GM19452 (cell line): ENCODE measurements around the gene BCAS4.
"Not testable (repeated sequence)": the region's sequence is repeated elsewhere in the genome, so short reads cannot be mapped to it uniquely, and the experiment has no call there.

ENCODE experiments used
- ATAC-seq: cut with Tn5 transposase; IDR thresholded peaks from one replicate; pipeline ENCODE4 v1.9.1; 2021; ENCODE audit not compliant: unreplicated experiment

Gene BCAS4, protein sequence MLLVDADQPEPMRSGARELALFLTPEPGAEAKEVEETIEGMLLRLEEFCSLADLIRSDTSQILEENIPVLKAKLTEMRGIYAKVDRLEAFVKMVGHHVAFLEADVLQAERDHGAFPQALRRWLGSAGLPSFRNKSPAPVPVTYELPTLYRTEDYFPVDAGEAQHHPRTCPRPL

DNA sequence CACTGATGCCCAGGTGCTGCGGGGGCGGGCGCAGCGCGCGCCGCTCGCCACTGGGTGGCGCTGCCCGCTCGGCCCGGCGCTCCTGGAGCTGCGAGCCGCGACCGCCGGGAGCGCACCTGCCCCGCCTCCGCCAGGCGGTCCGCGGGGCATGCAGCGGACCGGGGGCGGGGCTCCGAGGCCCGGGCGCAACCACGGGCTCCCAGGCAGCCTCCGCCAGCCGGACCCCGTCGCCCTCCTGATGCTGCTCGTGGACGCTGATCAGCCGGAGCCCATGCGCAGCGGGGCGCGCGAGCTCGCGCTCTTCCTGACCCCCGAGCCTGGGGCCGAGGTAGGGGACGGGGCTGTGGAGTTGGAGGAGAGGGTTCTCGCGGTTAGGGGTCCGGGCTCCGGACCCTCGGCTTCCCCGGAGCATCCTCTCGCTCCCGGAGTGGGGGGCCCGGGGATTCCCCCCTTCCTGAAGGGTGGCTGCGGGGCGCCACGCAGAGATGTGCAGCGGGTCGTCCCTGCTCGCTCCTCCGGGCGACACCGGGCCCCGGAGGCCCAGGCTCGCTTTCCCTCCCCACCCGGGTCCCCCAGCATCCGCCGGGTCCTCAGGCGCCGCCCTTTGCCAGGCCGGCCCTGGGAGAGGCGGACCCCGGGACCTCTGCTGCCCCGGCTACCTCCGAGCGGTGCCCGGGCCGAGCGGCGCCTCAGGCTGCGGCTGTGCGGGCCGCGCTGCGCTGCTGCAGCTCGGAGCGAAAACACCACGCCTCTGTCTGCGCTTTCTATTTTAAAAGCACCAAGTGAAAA is at the start of gene BCAS4:
Gene BCAS4 (plus strand): TSS at position 216 of the 789 bp plus-strand sequence. CDS start 23 bp downstream, at position 239.
- peak; percentile 66 for ATAC-seq

DNA sequence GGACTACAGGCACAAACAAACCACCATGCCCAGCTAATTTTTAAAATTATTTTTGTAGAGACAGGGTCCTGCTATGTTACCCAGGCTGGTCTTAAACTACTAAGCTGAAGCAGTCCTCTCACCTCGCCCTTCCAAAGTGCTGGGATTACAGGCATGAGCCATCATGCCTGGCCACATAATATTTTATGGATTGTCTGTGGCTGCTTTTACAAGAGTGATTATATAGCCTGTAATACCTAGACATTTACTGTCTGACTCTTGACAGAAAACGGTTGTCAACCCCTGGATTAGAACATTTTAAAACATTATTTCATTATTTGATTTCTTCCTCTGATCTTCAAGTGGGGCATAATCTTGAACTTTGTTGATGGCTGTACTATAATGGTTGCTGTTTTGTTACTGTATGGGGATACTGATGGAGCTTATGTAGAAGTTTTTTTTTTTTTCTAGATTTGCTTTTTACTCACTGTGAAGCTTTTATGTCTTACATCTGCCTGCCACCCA is 49.2 kb upstream of the BCAS4 start:
- no peak for ATAC-seq

DNA sequence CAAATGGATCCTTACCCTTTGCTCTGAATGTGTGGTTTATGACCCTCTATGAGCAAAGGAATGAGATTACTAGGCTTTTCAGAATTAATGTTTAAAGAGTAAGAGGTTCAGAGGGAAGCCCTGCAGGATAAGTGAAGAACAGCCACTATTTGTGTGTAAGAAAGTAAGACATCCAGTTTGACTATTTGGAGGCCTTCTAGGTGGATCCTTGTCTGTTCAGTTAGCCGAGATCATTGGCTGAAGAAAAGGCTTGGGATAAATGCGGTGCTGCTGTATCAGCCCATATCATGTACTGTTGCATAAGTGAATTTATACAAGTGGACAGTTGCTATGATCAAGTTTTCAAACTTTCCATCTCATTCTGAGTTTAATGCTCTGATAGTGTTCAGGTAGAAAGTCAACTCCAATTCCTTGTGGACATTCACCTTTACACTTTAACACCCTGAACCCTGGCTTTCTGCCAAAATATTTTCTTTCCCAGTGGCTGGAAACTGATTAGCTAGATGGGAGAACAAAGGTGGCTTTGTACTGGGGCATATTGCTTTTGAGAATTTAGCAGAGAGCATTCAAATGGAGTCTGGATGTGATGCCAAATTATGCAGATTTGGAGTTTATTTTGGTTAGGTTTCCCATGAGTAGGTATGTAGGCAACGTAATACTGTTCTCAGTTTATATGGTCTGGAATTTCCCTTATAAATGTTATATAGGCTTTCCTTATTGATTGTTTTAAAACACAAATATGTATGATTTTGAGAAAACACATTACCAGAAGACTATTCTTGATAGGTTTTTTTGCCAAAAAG is 48.5 kb upstream of the BCAS4 start:
- ATAC-seq: no peak

DNA sequence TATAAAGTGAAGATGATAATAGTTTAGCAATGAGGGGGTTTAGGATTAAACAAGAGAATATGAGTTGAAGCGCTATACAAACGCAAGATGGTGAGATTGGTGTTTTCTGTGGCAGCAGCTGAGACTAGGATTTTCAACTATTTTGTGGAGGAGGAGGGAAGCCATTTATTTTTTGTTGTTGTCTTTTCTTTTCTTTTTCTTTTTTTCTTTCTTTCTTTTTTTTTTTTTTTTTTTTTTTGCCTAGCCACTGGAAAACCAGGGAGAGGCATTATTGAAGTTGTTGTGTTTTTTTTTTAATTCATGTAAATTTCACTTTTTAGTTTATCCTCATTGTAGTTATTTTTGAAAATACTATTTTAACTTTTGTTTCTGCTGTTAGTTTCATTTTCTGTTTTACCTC is 47.6 kb upstream of the BCAS4 start:
- no peak for ATAC-seq

GRCh38 chr20:50750145-50750671 is 44.7 kb upstream of the BCAS4 start:
- no peak for ATAC-seq

DNA sequence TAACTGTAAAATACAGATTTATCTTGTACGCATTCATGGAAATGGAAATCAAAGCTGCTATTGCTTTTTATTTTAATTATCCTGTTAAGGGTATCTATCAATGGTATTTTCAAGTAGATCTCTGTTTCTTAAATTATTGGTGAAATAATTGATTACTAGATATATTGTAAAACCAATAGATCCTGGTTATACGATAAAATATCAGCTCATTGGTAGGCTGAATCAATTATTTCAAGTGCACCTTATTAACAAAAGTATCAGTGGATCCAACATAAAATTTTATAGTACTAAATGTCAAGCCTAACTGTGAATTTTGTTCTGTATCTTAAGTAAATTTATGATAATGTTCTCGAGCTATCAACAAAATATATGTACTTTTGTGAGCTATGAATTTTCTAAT is 41.7 kb upstream of the BCAS4 start:
- no peak for ATAC-seq

DNA sequence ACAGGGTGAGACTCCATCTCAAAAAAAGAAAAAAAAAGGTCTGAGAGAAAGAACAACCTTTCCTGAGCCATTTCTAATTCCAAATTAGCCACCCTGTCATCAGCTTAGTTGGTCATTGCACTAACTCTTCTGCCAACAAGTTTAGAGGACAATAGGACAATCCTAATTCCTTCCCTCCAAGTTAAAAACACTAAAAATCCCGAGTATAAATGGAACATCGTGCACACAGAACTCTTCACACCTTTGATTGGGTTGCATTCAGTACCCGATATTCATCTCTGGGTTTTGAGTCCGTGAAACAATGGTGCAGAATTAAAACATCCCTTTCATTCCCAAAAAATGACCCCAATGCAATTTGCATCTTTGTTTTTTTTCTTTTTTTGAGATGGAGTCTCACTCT is 40.4 kb upstream of the BCAS4 start:
- no peak for ATAC-seq

- ATAC-seq: no peak
Measured at GRCh38 chr20:50756447-50756846, 38.4 kb upstream of the BCAS4 start.

DNA sequence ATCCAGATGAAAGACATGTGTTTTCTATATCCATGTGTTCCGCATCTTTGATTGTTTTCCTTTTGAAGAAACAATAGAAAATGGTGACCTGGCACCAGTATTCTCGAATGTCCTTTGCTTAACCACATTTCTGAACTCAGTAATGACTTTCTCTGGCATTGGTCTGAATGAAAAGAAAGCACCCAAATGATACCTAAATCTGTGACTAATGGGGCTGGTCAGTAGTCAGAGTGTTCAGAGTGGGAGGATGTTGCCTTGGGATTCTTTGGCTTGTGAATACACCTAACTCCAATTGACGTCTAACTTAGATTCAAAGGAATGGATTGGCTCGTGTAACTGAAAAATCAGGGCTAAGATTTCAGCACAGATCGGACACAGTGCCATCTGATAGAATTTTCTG is 36.4 kb upstream of the BCAS4 start:
- ATAC-seq: no peak

DNA sequence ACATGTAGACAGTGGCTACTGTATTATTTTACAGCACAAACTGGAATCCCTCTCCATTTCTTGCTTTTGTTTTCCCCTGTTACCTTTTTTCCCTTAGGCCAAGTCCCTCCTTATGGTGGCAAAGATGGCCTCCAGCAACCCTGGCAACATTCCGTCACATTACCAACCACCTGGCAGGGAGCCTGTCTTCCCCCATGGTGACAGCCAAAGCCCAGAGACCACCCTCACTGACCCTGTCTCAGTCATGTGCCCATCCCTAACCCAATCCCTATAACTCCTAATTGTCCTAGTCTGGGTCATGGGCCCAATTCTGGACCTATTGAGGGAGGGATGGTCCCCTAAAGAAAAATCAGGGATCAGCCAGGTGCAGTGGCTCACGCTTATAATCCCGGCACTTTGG is 35.9 kb upstream of the BCAS4 start:
- no peak for ATAC-seq

DNA sequence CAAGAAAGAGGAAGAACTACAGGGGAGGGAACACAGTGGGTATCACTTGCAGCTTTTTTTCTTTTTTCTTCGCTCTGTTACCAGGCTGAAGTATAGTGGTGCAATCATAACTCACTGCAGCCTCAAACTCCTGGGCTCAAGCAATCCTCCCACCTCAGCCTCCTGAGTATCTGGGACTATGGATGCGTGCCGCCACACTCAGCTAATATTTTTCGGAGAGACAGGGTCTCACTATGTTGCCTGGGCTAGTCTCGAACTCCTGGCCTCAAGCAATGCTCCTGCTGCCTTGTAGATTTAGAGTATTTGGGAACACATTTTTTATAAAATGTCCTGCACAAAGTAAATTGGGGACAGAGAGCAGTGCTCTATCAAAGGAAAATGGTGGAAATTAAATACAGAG is 35.2 kb upstream of the BCAS4 start:
- no peak for ATAC-seq

- no peak for ATAC-seq
Measured at GRCh38 chr20:50762045-50762422, 32.8 kb upstream of the BCAS4 start.

DNA sequence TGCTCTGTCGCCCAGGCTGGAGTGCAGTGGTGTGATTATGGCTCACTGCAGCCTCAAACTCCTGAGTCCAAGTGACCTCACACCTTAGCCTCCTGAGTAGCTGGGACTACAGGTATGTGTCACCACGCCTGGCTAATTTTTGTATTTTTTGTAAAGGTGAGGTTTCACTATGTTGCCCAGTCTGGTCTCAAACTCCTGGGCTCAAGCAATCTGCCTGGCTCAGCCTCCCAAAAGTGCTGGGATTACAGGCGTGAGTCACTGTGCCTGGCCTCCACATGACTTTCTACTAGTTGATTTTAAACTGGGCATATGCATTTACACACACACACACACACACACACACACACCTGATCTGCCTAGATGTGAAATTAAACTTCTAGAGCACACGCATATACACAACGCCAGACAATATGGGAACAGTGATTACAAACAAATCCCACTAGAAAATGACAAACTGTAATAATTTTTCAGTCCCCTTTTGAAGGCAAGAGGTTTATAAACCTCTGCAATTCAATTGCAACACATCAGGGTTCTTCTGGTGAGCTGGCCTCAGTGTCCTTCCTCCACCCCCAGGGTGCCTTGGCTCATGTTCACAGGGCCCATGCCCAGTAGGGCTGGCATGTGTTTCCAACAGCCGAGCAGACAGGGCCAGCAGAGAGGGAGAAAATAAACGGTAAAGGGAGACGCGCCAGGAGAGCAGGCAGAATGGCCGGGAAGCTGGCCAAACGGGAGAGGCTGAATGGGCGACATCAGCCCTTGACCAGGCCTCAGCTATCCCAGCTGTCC is 32.2 kb upstream of the BCAS4 start:
- no peak for ATAC-seq

DNA sequence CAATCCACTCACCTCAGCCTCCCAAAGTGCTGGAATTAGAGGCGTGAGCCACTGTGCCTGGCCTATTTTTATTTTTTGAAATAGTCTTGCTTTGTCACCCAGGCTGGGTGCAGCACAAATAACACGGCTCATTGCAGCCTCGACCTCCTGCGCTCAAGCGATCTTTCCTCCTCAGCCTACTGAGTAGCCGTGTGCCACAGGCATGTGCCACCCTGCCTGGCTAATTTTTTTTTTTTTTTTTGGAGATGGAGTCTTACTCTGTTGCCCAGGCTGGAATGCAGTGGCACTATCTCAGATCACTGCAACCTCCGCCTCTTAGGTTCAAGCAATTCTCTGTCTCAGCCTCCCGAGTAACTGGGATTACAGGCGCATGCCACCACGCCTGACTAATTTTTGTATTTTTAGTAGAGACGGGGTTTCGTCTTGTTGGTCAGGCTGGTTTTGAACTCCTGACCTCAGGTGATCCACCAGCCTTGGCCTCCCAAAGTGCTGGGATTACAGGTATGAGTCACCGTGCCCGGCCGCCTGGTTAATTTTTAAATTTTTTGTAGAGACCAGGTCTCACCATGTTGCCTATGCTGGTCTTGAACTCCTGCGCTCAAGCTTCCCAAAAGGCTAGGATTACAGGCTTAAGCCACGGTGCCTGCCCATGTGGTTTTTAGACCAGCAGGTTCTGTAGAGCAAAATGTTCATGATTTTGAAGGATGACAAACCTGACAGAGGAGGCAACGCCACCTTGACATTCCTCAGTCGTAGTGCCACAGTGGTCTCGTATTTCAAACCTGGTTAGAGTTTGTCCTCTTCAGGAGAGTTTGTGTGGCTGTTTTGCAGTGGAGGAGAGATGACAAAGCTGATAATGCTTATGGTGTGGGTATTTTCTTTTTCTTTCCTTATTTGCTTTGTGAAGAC is 31.1 kb upstream of the BCAS4 start:
- ATAC-seq: not testable (repeated sequence)

- not testable (repeated sequence) for ATAC-seq
Measured at GRCh38 chr20:50765251-50765650, 29.6 kb upstream of the BCAS4 start.

GRCh38 chr20:50765674-50766073 is 29.2 kb upstream of the BCAS4 start:
- no peak for ATAC-seq

GRCh38 chr20:50766955-50767809 is 27.7 kb upstream of the BCAS4 start:
- not testable (repeated sequence) for ATAC-seq

GRCh38 chr20:50768991-50769390 is 25.9 kb upstream of the BCAS4 start:
- ATAC-seq: not testable (repeated sequence)
